WTC11 (cell line): Measurements from ENCODE around the gene LAMA3. TPM values are rescaled to one million over a fixed set of nuclear protein-coding genes. Genes with fewer than 3 reads are reported as not detected.

Experiments
- ATAC-seq: fragments of 200-7000 bp; cut with Tn5 transposase; 2 replicates; pipeline ENCODE4 v1.10.0; 2021; ENCODE audit warnings: mild to moderate bottlenecking, moderate library complexity
- CTCF ChIA-PET: fragments of 300-600 bp; sonication (Branson Sonifier 250); formaldehyde crosslinking; loops from one replicate; lab custom pipeline; 2021; ENCODE audit warnings: antibody characterized with exemption; lab: Charles Lee
- POLR2A ChIA-PET: fragments of 350-600 bp; sonication (Branson Sonifier 250); formaldehyde crosslinking; loops from one replicate; lab custom pipeline; 2021; ENCODE audit warnings: antibody characterized with exemption; lab: Charles Lee
- DNase-seq: peaks from one replicate; pipeline ENCODE4 v3.0.0; 2021; ENCODE audit warnings: low spot score
- H3K27ac Mint-ChIP-seq: 2 replicates; pipeline ENCODE4 v1.8.0; 2021; ENCODE audit warnings: mixed read lengths
- H3K27me3 Mint-ChIP-seq: 2 replicates; pipeline ENCODE4 v1.8.0; 2021; ENCODE audit warnings: low read depth, mild to moderate bottlenecking, moderate library complexity, mixed read lengths
- H3K36me3 Mint-ChIP-seq: 2 replicates; pipeline ENCODE4 v1.8.0; 2021; ENCODE audit warnings: mixed read lengths
- H3K4me1 Mint-ChIP-seq: 2 replicates; pipeline ENCODE4 v1.8.0; 2022; ENCODE audit warnings: mixed read lengths
- H3K4me3 Mint-ChIP-seq: 2 replicates; pipeline ENCODE4 v1.8.0; 2021; ENCODE audit warnings: mild to moderate bottlenecking, moderate library complexity, mixed read lengths
- H3K9me3 Mint-ChIP-seq: 2 replicates; pipeline ENCODE4 v1.8.0; 2021; ENCODE audit warnings: mixed read lengths
- AFF4 ChIP-seq: sonication (generic); formaldehyde crosslinking; IDR thresholded peaks from 2 replicates; pipeline ENCODE4 v1.8.1; 2023; ENCODE audit warnings: mild to moderate bottlenecking, missing genetic modification reagents, borderline replicate concordance
- CTCF ChIP-seq: fragments of 200-600 bp; IDR thresholded peaks from 2 replicates; pipeline ENCODE4 v1.8.0; 2022; ENCODE audit warnings: antibody characterized with exemption
- E2F5 ChIP-seq: sonication (generic); formaldehyde crosslinking; IDR thresholded peaks from 2 replicates; pipeline ENCODE4 v1.8.1; 2022; ENCODE audit warnings: mild to moderate bottlenecking, moderate library complexity, missing genetic modification reagents
- ELF4 ChIP-seq: sonication (generic); formaldehyde crosslinking; IDR thresholded peaks from 2 replicates; pipeline ENCODE4 v1.8.1; 2022; ENCODE audit warnings: low read depth, mild to moderate bottlenecking, moderate library complexity, missing genetic modification reagents
- ETV6 ChIP-seq: sonication (generic); formaldehyde crosslinking; IDR thresholded peaks from 2 replicates; pipeline ENCODE4 v1.8.1; 2022; ENCODE audit warnings: mild to moderate bottlenecking, missing genetic modification reagents
- FOXJ3 ChIP-seq: sonication (generic); formaldehyde crosslinking; IDR thresholded peaks from 2 replicates; pipeline ENCODE4 v1.9.0; 2021; ENCODE audit warnings: missing genetic modification reagents, mild to moderate bottlenecking, borderline replicate concordance
- FOXK1 ChIP-seq: sonication (generic); formaldehyde crosslinking; IDR thresholded peaks from 2 replicates; pipeline ENCODE4 v1.8.0; 2022; ENCODE audit warnings: mild to moderate bottlenecking, moderate library complexity, missing genetic modification reagents
- FOXP4 ChIP-seq: sonication (generic); formaldehyde crosslinking; IDR thresholded peaks from 2 replicates; pipeline ENCODE4 v1.8.0; 2022; ENCODE audit warnings: mild to moderate bottlenecking, missing genetic modification reagents
- GTF2I ChIP-seq: fragments of 250-450 bp; sonication (Bioruptor Pico); conservative IDR thresholded peaks from 2 replicates; pipeline ENCODE4 v1.4.0; 2021; ENCODE audit warnings: mild to moderate bottlenecking
- IRF2 ChIP-seq: sonication (generic); formaldehyde crosslinking; IDR thresholded peaks from 2 replicates; pipeline ENCODE4 v1.8.0; 2022; ENCODE audit warnings: low read depth, missing genetic modification reagents, borderline replicate concordance
- JAZF1 ChIP-seq: fragments of 250-450 bp; sonication (Bioruptor Pico); IDR thresholded peaks from 2 replicates; pipeline ENCODE4 v1.9.0; 2021; ENCODE audit warnings: moderate library complexity, mild to moderate bottlenecking, inconsistent platforms
- NR1H2 ChIP-seq: sonication (generic); formaldehyde crosslinking; IDR thresholded peaks from 2 replicates; pipeline ENCODE4 v1.9.0; 2021; ENCODE audit warnings: mild to moderate bottlenecking, moderate library complexity, missing genetic modification reagents
- NR3C1 ChIP-seq: sonication (generic); formaldehyde crosslinking; conservative IDR thresholded peaks from 2 replicates; pipeline ENCODE4 v1.8.1; 2023; ENCODE audit warnings: low read depth, mild to moderate bottlenecking, missing genetic modification reagents
- RORB ChIP-seq: fragments of 250-450 bp; sonication (Bioruptor Pico); IDR thresholded peaks from 2 replicates; pipeline ENCODE4 v1.9.0; 2021; ENCODE audit warnings: mild to moderate bottlenecking
- SOX15 ChIP-seq: fragments of 250-450 bp; sonication (Bioruptor Pico); IDR thresholded peaks from 2 replicates; pipeline ENCODE4 v1.9.0; 2021; ENCODE audit warnings: mild to moderate bottlenecking
- SP1 ChIP-seq: sonication (generic); formaldehyde crosslinking; conservative IDR thresholded peaks from 2 replicates; pipeline ENCODE4 v1.8.1; 2022; ENCODE audit warnings: missing genetic modification reagents
- TEAD4 ChIP-seq: sonication (generic); formaldehyde crosslinking; IDR thresholded peaks from 2 replicates; pipeline ENCODE4 v1.8.0; 2022; ENCODE audit warnings: mild to moderate bottlenecking, missing genetic modification reagents
- ZBTB21 ChIP-seq: sonication (generic); formaldehyde crosslinking; IDR thresholded peaks from 2 replicates; pipeline ENCODE4 v1.8.1; 2023; ENCODE audit warnings: mild to moderate bottlenecking, missing genetic modification reagents, borderline replicate concordance
- ZNF263 ChIP-seq: sonication (generic); formaldehyde crosslinking; IDR thresholded peaks from 2 replicates; pipeline ENCODE4 v1.8.1; 2022; ENCODE audit warnings: low read depth, mild to moderate bottlenecking, moderate library complexity, missing genetic modification reagents
- ZNF317 ChIP-seq: sonication (generic); formaldehyde crosslinking; IDR thresholded peaks from 2 replicates; pipeline ENCODE4 v1.8.1; 2023; ENCODE audit warnings: low read depth, mild to moderate bottlenecking, moderate library complexity, missing genetic modification reagents, borderline replicate concordance
- ZNF396 ChIP-seq: fragments of 250-450 bp; sonication (Bioruptor Pico); IDR thresholded peaks from 2 replicates; pipeline ENCODE4 v1.8.0; 2021; ENCODE audit warnings: mild to moderate bottlenecking, moderate library complexity, borderline replicate concordance
- total RNA-seq: library from RNA; stranded (reverse); gene quantifications from 3 replicates; pipeline ENCODE4 v1.2.3, GENCODE V29; 2021
- TF ChIP-seq, protein P1 (sequence below): sonication (generic); formaldehyde crosslinking; IDR thresholded peaks from 2 replicates; pipeline ENCODE4 v1.8.1; 2023; ENCODE audit warnings: mild to moderate bottlenecking, missing genetic modification reagents
- TF ChIP-seq, protein P2 (sequence below): fragments of 250-450 bp; sonication (Bioruptor Pico); IDR thresholded peaks from 2 replicates; pipeline ENCODE4 v1.9.0; 2021; ENCODE audit warnings: mild to moderate bottlenecking, borderline replicate concordance

The LAMA3 gene
- total RNA-seq, 1 experiment from 2014 or later: 0.83 TPM

DNA sequence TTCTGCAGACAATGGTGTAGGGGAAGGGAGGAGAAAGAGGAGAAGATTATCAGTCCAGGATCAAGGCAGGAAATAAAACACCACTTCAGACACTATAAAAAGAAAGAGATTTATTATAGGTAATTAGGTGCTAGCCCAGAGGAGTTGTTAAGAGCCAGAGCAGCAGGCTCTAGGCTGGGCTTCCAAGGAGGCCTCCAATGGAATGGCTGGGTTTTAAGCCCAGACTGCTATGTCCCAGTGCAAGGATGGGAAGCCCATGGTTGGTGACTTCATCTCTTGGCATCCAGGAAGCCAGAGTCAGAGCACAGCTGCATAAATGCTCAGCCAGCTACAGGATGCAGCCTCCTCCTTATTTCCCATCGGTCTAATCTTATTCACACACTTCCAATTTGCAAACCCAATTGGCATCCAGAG lies 95.6 kb downstream of the LAMA3 start (continued):
- TF ChIP-seq ZBTB21 (CRISPR knock-in tag): no peak
- no peak for TF ChIP-seq FOXJ3 (CRISPR knock-in tag)
- TF ChIP-seq ETV6 (CRISPR knock-in tag): no peak
- no peak for TF ChIP-seq SP1 (CRISPR knock-in tag)
- TF ChIP-seq FOXK1 (CRISPR knock-in tag): no peak
- no peak for TF ChIP-seq JAZF1 (CRISPR knock-in tag)
- TF ChIP-seq NR3C1: no peak
- no peak for TF ChIP-seq ELF4 (CRISPR knock-in tag)
- no peak for TF ChIP-seq RORB (CRISPR knock-in tag)

DNA sequence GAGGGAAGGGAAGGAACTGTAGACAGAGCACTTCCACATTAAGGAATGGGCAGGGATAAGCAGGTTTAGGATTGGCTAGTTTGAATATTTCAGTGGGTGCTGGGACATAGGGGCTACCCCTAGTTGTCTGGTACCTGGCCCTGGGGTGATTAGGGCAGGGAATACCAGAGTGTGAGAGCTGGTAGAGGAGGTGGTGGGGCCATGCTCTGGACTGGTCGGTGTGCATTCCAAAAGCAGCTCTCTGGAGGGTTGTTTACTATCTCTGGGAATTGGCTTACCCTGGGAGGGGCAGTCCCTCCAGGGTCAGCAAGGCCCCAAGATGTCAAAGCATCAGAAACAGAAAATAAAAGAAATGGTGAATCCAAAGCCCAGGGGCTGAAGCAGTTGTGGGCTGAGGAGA lies 103.8 kb downstream of the LAMA3 start:
- Mint-ChIP-seq H3K27me3 (peaks cover 3% of the 10 kb centered on the region; the same call in 1 of the 2 replicates), H3K4me3 (no peak overlapping the region), H3K36me3 (peaks cover 7% of the 10 kb centered on the region), H3K9me3 (peaks cover 13% of the 10 kb centered on the region), H3K4me1 (no peaks in the 10 kb centered on the region), H3K27ac (no peak overlapping the region)
- CTCF ChIA-PET: no interaction called here
- ATAC-seq (no peak), DNase-seq (no peak)
- POLR2A ChIA-PET: no interaction called here
- no peak for TF ChIP-seq GTF2I (CRISPR knock-in tag)
- TF ChIP-seq, protein P1, sequence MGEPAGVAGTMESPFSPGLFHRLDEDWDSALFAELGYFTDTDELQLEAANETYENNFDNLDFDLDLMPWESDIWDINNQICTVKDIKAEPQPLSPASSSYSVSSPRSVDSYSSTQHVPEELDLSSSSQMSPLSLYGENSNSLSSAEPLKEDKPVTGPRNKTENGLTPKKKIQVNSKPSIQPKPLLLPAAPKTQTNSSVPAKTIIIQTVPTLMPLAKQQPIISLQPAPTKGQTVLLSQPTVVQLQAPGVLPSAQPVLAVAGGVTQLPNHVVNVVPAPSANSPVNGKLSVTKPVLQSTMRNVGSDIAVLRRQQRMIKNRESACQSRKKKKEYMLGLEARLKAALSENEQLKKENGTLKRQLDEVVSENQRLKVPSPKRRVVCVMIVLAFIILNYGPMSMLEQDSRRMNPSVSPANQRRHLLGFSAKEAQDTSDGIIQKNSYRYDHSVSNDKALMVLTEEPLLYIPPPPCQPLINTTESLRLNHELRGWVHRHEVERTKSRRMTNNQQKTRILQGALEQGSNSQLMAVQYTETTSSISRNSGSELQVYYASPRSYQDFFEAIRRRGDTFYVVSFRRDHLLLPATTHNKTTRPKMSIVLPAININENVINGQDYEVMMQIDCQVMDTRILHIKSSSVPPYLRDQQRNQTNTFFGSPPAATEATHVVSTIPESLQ: no peak
- no peak for TF ChIP-seq IRF2 (CRISPR knock-in tag)
- no peak for TF ChIP-seq TEAD4 (CRISPR knock-in tag)
- no peak for TF ChIP-seq FOXP4 (CRISPR knock-in tag)
- no peak for TF ChIP-seq NR1H2 (CRISPR knock-in tag)
- TF ChIP-seq E2F5 (CRISPR knock-in tag): no peak
- TF ChIP-seq FOXK1 (CRISPR knock-in tag): no peak
- TF ChIP-seq ZNF263 (CRISPR knock-in tag): no peak
- no peak for TF ChIP-seq ZNF317 (CRISPR knock-in tag)
- TF ChIP-seq, protein P2, sequence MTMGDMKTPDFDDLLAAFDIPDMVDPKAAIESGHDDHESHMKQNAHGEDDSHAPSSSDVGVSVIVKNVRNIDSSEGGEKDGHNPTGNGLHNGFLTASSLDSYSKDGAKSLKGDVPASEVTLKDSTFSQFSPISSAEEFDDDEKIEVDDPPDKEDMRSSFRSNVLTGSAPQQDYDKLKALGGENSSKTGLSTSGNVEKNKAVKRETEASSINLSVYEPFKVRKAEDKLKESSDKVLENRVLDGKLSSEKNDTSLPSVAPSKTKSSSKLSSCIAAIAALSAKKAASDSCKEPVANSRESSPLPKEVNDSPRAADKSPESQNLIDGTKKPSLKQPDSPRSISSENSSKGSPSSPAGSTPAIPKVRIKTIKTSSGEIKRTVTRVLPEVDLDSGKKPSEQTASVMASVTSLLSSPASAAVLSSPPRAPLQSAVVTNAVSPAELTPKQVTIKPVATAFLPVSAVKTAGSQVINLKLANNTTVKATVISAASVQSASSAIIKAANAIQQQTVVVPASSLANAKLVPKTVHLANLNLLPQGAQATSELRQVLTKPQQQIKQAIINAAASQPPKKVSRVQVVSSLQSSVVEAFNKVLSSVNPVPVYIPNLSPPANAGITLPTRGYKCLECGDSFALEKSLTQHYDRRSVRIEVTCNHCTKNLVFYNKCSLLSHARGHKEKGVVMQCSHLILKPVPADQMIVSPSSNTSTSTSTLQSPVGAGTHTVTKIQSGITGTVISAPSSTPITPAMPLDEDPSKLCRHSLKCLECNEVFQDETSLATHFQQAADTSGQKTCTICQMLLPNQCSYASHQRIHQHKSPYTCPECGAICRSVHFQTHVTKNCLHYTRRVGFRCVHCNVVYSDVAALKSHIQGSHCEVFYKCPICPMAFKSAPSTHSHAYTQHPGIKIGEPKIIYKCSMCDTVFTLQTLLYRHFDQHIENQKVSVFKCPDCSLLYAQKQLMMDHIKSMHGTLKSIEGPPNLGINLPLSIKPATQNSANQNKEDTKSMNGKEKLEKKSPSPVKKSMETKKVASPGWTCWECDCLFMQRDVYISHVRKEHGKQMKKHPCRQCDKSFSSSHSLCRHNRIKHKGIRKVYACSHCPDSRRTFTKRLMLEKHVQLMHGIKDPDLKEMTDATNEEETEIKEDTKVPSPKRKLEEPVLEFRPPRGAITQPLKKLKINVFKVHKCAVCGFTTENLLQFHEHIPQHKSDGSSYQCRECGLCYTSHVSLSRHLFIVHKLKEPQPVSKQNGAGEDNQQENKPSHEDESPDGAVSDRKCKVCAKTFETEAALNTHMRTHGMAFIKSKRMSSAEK: no peak
- no peak for TF ChIP-seq SOX15 (CRISPR knock-in tag)
- TF ChIP-seq RORB (CRISPR knock-in tag): no peak
- no peak for TF ChIP-seq AFF4 (CRISPR knock-in tag)
- no peak for TF ChIP-seq CTCF
- TF ChIP-seq ZNF396 (CRISPR knock-in tag): no peak
